ENCODE results near the gene PECR. TPM values are rescaled to one million over a fixed set of nuclear protein-coding genes. Genes with fewer than 3 reads are reported as not detected.

Gene PECR
- total RNA-seq, 1 experiment from 2014 or later: 20.5 TPM

DNA sequence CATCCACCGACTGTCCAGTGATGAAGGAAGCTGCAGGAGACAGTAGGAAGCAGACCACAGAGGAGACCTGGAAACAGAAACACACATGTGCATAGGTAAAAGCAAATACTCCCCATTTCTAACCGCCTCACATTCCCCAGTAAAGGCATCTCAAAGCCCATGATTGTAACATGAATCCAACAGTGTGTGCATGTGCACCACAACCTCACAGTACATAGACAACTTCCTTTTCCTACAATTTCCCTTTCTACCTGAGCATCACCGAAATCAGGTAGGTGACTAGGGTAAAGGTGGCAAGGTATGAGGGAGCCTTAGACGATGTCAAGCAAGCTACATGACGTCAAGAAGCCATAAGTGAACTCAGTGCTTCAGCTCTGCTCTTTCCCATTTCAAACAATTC is 37.7 kb downstream of the PECR start:
- Histone ChIP-seq H3K9me3 (replicated peaks) (no peaks in the 10 kb centered on the region), H3K4me3 (no peak overlapping the region), H3K36me3 (0 out of 2 replicates have a peak, but pooled peaks cover 2% of the 10 kb centered on the region), H3K4me1 (no peaks in the 10 kb centered on the region), H3K27ac (no peak overlapping the region), H3K27me3 (no peaks in the 10 kb centered on the region)
- no peak for DNase-seq

GRCh38 chr2:216041438-216041837 is 40.2 kb downstream of the PECR start:
- Histone ChIP-seq H3K4me1 (no peaks in the 10 kb centered on the region), H3K36me3 (0 out of 2 replicates have a peak, but pooled peaks cover 2% of the 10 kb centered on the region), H3K27ac (no peak overlapping the region), H3K9me3 (replicated peaks) (no peaks in the 10 kb centered on the region), H3K4me3 (no peak overlapping the region), H3K27me3 (no peaks in the 10 kb centered on the region)
- no peak for DNase-seq

- no peak overlapping the region for H3K27ac ChIP-seq
- H3K4me1 ChIP-seq: no peaks in the 10 kb centered on the region
- no peak for DNase-seq
- H3K9me3 ChIP-seq (replicated peaks): no peaks in the 10 kb centered on the region
- no peak overlapping the region for H3K4me3 ChIP-seq
- H3K27me3 ChIP-seq: no peaks in the 10 kb centered on the region
- 0 out of 2 replicates have a peak, but pooled peaks cover 2% of the 10 kb centered on the region for H3K36me3 ChIP-seq
Measured at GRCh38 chr2:216039918-216040317, 41.7 kb downstream of the PECR start.

- peak; percentile 56 to 84 for DNase-seq
- H3K4me1 ChIP-seq: no peaks in the 10 kb centered on the region
- no peak overlapping the region for H3K4me3 ChIP-seq
- no peak overlapping the region for H3K27ac ChIP-seq
- H3K9me3 ChIP-seq (replicated peaks): no peaks in the 10 kb centered on the region
- no peaks in the 10 kb centered on the region for H3K27me3 ChIP-seq
- H3K36me3 ChIP-seq: no peaks in the 10 kb centered on the region
Measured at GRCh38 chr2:216034065-216034464, 47.5 kb downstream of the PECR start.

- H3K27me3 ChIP-seq: no peaks in the 10 kb centered on the region
- H3K36me3 ChIP-seq: no peaks in the 10 kb centered on the region
- no peak for DNase-seq
- H3K4me1 ChIP-seq: no peaks in the 10 kb centered on the region
- H3K4me3 ChIP-seq: no peak overlapping the region
- no peak overlapping the region for H3K27ac ChIP-seq
- no peaks in the 10 kb centered on the region for H3K9me3 ChIP-seq (replicated peaks)
Measured at GRCh38 chr2:216033403-216033802, 48.2 kb downstream of the PECR start.

DNA sequence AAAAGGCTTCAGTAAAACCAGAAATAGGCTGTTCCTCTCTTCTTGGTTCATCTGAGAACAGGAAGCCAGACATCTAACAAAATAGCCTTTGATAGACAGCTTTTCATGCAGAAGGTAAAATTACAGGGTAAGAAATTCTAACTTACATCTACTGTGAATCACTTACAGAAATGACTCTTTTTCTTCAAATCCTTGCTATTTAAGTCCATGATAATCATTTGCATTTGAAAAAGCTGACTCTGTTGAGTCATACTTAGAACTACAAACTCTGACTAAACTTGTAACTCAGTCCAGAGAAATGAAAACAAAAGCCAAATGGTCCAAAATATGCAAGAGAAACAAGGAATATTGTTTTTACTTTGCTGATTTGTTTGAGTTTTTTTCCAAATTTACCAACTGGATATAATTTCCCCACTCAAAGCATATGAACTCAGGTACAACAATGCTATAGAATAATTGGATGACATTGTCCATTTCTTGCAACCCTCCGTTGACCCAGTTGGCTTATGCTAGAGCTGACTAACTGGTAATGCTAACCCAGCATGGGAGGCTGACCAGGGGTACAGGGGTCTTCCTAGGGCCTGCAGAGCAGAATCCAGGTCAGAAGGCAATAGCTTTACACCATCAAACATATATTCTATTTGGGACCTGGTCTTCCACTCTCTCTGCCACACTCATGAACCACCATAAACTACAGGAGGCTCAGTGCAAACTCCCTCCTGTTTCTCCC is 49.5 kb downstream of the PECR start:
- Histone ChIP-seq H3K4me3 (no peak overlapping the region), H3K27ac (no peak overlapping the region), H3K4me1 (no peaks in the 10 kb centered on the region), H3K27me3 (no peaks in the 10 kb centered on the region), H3K36me3 (no peaks in the 10 kb centered on the region), H3K9me3 (replicated peaks) (no peaks in the 10 kb centered on the region)
- DNase-seq: no peak

GRCh38 chr2:216030216-216030615 is 51.4 kb downstream of the PECR start:
- Histone ChIP-seq H3K27ac (no peak overlapping the region), H3K27me3 (no peaks in the 10 kb centered on the region), H3K36me3 (no peaks in the 10 kb centered on the region), H3K4me1 (no peaks in the 10 kb centered on the region), H3K4me3 (no peak overlapping the region), H3K9me3 (replicated peaks) (no peaks in the 10 kb centered on the region)
- no peak for DNase-seq

GRCh38 chr2:216029416-216030129 is 52.0 kb downstream of the PECR start:
- Histone ChIP-seq H3K4me3 (no peak overlapping the region), H3K27me3 (no peaks in the 10 kb centered on the region), H3K27ac (no peak overlapping the region), H3K36me3 (no peaks in the 10 kb centered on the region), H3K4me1 (no peaks in the 10 kb centered on the region), H3K9me3 (replicated peaks) (no peaks in the 10 kb centered on the region)
- no peak for DNase-seq

DNA sequence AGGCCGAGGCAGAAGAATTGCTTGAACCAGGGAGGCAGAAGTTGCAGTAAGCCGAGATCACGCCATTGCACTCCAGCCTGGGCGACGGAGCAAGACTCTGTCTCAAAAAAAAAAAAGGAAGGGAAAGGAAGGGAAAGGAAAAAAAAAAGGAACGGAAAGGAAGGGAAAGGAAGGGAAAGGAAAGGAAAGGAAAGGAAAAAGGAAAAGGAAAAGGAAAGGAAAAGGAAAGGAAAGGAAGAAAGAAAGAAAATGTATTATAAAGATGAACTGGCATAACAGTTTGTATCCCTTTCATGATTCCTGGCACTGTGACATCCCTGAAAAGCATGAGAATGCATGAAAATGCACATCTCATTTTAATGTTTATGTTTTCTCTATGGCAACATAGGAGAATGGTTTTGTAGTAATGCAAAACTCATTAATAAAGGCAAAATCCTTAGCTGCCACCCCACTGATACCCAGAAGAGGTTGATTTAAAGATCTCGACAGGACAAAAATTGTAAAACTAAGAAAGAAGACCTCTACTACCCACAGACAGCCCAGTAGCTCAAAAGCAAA is 56.8 kb downstream of the PECR start:
- Histone ChIP-seq H3K9me3 (replicated peaks) (no peaks in the 10 kb centered on the region), H3K36me3 (no peaks in the 10 kb centered on the region), H3K27me3 (no peaks in the 10 kb centered on the region), H3K4me3 (no peak overlapping the region), H3K27ac (no peak overlapping the region), H3K4me1 (no peaks in the 10 kb centered on the region)
- DNase-seq: no peak

DNA sequence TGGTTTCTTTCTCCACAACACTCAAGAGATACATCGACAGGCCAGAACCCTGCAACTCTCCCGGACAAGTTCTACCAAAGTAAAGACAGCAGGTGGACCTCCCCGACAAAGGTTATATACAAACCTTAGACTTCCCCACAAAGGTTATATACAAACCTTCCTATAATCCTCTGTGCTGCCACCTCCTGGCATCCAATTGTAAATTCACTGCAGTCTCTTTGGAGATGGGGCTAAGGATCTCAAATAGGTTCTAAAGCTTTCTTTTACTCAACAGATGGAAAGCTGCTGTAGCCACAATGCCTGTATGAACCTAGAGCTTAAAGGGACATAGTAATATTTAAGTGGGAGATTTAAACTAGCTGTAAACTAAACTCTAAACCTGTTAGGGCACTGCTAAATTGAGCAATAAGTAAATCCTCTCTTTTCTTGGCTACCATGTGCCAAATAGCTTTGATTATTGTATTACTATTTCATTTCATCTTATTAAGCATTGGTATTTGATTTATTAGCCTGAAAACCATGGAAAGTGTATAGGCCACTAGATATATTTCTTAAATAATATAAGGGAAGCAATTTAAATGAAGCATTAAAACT is 58.5 kb downstream of the PECR start:
- no peaks in the 10 kb centered on the region; the same call in 1 of the 2 replicates for H3K9me3 ChIP-seq (replicated peaks)
- H3K4me3 ChIP-seq: no peak overlapping the region
- H3K4me1 ChIP-seq: no peaks in the 10 kb centered on the region
- DNase-seq: peak; percentile 46 to 75
- H3K36me3 ChIP-seq: no peaks in the 10 kb centered on the region
- H3K27me3 ChIP-seq: no peaks in the 10 kb centered on the region
- H3K27ac ChIP-seq: no peak overlapping the region

DNA sequence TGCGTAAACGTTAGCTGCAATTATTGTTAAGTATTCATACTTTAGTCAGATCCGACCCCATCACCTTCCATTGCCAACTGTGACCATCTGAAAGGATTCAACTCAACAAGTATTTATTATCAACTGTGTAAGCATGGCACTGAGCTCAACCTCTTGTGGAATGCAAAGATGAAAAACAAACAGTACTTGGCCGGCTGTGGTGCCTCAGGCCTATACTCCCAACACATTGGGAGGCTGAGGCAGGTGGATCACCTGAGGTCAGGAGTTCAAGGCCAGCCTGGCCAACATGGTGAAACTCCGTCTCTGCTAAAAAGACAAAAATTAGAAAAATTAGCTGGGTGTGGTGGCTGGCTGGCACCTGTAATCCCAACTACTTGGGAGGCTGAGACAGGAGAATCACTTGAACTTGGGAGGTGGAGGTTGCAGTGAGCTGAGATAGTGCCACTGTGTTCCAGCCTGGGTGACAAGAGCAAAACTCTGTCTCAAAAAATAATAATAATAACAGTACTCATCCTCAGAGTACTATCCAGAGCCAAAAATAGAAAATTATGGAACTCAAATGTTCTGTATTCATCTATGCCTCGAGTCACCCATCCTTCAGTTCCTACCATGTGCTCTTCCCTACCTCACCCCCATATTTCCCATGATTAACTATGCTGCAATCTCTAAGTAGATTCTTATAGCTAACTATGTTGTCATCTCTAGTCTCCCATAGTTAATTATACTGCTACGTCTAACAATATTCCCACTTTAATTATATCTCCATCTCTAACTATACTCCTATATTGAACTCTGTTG is 59.6 kb downstream of the PECR start:
- no peaks in the 10 kb centered on the region for H3K36me3 ChIP-seq
- peaks cover 4% of the 10 kb centered on the region for H3K4me1 ChIP-seq
- no peak overlapping the region for H3K4me3 ChIP-seq
- no peaks in the 10 kb centered on the region for H3K27me3 ChIP-seq
- H3K27ac ChIP-seq: no peak overlapping the region
- no peaks in the 10 kb centered on the region; the same call in 1 of the 2 replicates for H3K9me3 ChIP-seq (replicated peaks)
- no peak for DNase-seq

DNA sequence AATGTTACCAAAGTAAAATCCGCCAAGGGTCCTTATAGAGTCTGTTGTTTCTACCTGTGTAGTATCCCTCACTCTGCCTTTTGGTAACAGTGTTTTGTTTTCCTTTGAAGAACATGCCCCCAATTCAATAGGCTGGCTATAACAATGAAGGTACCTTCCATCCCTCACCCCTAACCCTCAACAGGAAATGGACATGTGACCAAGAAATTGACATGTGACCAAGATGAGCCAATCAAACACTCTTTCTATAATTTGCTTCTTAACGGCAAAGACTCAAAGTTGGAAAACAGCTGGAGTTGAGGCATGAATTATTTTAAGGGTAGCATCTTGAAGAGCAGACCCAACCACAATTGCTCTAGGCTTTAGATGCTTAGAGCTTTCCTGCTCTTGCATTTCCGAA is 62.9 kb downstream of the PECR start:
- DNase-seq: no peak
- H3K27ac ChIP-seq: no peak overlapping the region
- peaks cover 27% of the 10 kb centered on the region for H3K4me1 ChIP-seq

DNA sequence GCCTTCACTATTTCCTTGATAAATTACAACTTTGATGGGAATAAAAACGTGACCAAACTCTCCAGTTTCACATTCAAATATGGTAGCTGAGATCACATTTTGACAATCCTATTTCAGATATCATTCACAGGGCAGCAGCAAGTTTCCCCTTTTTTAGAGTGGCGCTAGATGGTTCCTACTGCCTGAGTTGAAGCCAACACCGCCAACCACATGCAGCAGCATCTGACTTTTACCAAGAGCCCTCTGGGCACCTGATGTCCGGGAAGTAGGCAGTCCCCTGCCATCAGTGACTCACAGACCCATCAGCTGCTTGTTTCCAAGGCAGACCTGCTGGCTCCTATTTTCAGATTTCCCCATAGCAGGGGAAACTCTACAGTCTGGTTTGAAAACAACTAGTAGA is 64.2 kb downstream of the PECR start:
- H3K9me3 ChIP-seq (replicated peaks): no peaks in the 10 kb centered on the region; the same call in 1 of the 2 replicates
- no peak overlapping the region for H3K4me3 ChIP-seq
- peaks cover 32% of the 10 kb centered on the region for H3K4me1 ChIP-seq
- no peaks in the 10 kb centered on the region for H3K27me3 ChIP-seq
- H3K36me3 ChIP-seq: no peaks in the 10 kb centered on the region
- peak; percentile 27 to 45 for DNase-seq
- no peak overlapping the region for H3K27ac ChIP-seq

More for the DNA sequence above, 62.9 kb downstream of the PECR start:
- Histone ChIP-seq H3K27me3 (no peaks in the 10 kb centered on the region), H3K36me3 (no peaks in the 10 kb centered on the region), H3K9me3 (replicated peaks) (no peaks in the 10 kb centered on the region; the same call in 1 of the 2 replicates), H3K4me3 (no peak overlapping the region)

DNA sequence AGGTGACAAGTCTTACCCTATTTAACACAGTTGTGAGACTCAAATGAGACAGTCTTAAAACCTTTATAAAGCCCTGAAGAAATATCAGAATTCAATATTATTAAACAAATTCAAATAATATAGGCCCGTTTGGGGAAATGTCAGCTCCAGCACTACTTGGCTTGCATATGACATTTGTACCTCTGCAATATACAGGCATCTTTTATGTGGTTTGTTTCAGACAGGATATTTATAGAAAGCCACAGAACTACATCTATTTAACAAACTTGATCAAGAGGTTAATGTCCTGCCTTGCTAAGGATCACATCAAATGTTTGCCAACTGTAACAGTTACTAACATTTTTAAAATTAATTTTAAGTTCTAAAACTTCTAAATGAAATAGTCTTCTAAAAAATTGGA is 65.0 kb downstream of the PECR start:
- Histone ChIP-seq H3K9me3 (replicated peaks) (no peaks in the 10 kb centered on the region; the same call in 1 of the 2 replicates), H3K27ac (peak overlapping the region; percentile 73), H3K4me1 (peaks cover 33% of the 10 kb centered on the region), H3K27me3 (no peaks in the 10 kb centered on the region), H3K4me3 (no peak overlapping the region), H3K36me3 (no peaks in the 10 kb centered on the region)
- no peak for DNase-seq
